Testis (tissue), 3 donors: ENCODE data around the gene ABCA5. TPM values are rescaled to one million over a fixed set of nuclear protein-coding genes. Genes with fewer than 3 reads are reported as not detected.

ENCODE experiments used
- DNase-seq: peaks from one replicate; pipeline ENCODE4 v3.0.0-alpha.2; 2019
- H3K27ac ChIP-seq, 2 donors: fragments of 200-600 bp; sonication (generic); one replicate each; pipeline ENCODE4 v1.5.1; 2019
- H3K27me3 ChIP-seq: fragments of 200-600 bp; sonication (generic); one replicate; pipeline ENCODE4 v1.5.1; 2019
- H3K36me3 ChIP-seq: fragments of 200-600 bp; sonication (generic); one replicate; pipeline ENCODE4 v1.5.1; 2017; ENCODE audit warnings: low read depth; ENCODE audit errors: missing control alignments
- H3K4me1 ChIP-seq: fragments of 200-600 bp; sonication (generic); one replicate; pipeline ENCODE4 v1.5.1; 2019
- H3K4me3 ChIP-seq, 2 donors: fragments of 200-600 bp; sonication (generic); one replicate each; pipeline ENCODE4 v1.5.1; 2017 to 2019
- H3K9me3 ChIP-seq: fragments of 200-600 bp; sonication (generic); one replicate; pipeline ENCODE4 v1.5.1; 2017
- CTCF ChIP-seq, 3 experiments: fragments of 450-650 bp in 2 of 3; fragments of 200-600 bp in 1 of 3; sonication (generic) in 1 of 3; IDR thresholded peaks; one replicate each; pipeline ENCODE4 v1.5.1; 2016 to 2019; ENCODE audit warnings: antibody characterized with exemption in 3 of 3, mild to moderate bottlenecking in 2 of 3, moderate library complexity in 1 of 3
- POLR2A ChIP-seq: fragments of 450-650 bp; IDR thresholded peaks from one replicate; pipeline ENCODE4 v1.6.1; 2017; ENCODE audit warnings: antibody characterized with exemption, mild to moderate bottlenecking, moderate library complexity
- WGBS, 2 donors: methylation state at CpG; one replicate each; pipeline ENCODE4 v1.1.5; 2018; 5-methylcytosine and 5-hydroxymethylcytosine counted together
- intact Hi-C: fragments of 100-400 bp; cut with DNase I; formaldehyde crosslinking; loops from one replicate; pipeline ENCODE4 v1.15.1; 2023; ENCODE audit warnings: low total_unique reads
- polyA plus RNA-seq: library from polyadenylated mRNA; stranded (reverse); fragments of 350-450 nt; fragmentation: Illumina TruSeq; extraction: RNeasy Lipid Tissue Mini Kit (QIAGEN cat#74804); gene quantifications from one replicate; pipeline ENCODE4 v1.2.3, GENCODE V29; 2014; ENCODE audit warnings: low read depth, low replicate concordance; ENCODE audit not compliant: insufficient read depth
- total RNA-seq, 2 donors: library from RNA; depleted of rRNA; stranded (reverse); fragments of >200 nt; gene quantifications; one replicate each; pipeline ENCODE4 v1.2.3, GENCODE V29; 2016

Gene ABCA5
- total and polyA plus RNA-seq, 3 donors from 2014 or later = 22.6 to 59.8 (median 50.6) TPM

GRCh38 chr17:69363488-69364210, 36.7 kb upstream of the ABCA5 start:
- no peak for TF ChIP-seq POLR2A
- no peak for TF ChIP-seq CTCF (IDR thresholded peaks at IDR 0.05)

GRCh38 chr17:69361156-69361555, 34.2 kb upstream of the ABCA5 start:
- no peaks in the 10 kb centered on the region for H3K9me3 ChIP-seq
- intact Hi-C loops = no loop called here
- DNase-seq = no peak
- no peak overlapping the region for H3K4me3 ChIP-seq
- no peaks in the 10 kb centered on the region for H3K4me1 ChIP-seq
- H3K27me3 ChIP-seq = no peaks in the 10 kb centered on the region
- no peak overlapping the region for H3K27ac ChIP-seq
- no peaks in the 10 kb centered on the region for H3K36me3 ChIP-seq
- TF ChIP-seq CTCF (IDR thresholded peaks at IDR 0.05) (no peak), POLR2A (no peak)

More at GRCh38 chr17:69363488-69364210, 36.7 kb upstream of the ABCA5 start:
- no peaks in the 10 kb centered on the region for H3K4me1 ChIP-seq
- WGBS, 2 donors = 84 to 87% methylated on average over 2 of the region's 2 CpGs
- H3K27me3 ChIP-seq = no peaks in the 10 kb centered on the region
- no peak for DNase-seq
- H3K9me3 ChIP-seq = no peaks in the 10 kb centered on the region
- H3K4me3 ChIP-seq = no peak overlapping the region
- intact Hi-C loops = no loop called here
- H3K36me3 ChIP-seq = no peaks in the 10 kb centered on the region
- H3K27ac ChIP-seq = no peak overlapping the region

- Histone ChIP-seq H3K4me1 (no peaks in the 10 kb centered on the region), H3K4me3 (no peak overlapping the region), H3K27me3 (no peaks in the 10 kb centered on the region), H3K9me3 (no peaks in the 10 kb centered on the region), H3K27ac (no peak overlapping the region), H3K36me3 (no peaks in the 10 kb centered on the region)
- DNase-seq = no peak
- TF ChIP-seq POLR2A (no peak), CTCF (IDR thresholded peaks at IDR 0.05) (no peak)
- intact Hi-C loops = no loop called here
- 79 to 81% methylated on average over 3 of the region's 3 CpGs for WGBS, 2 donors
These were observed 32.0 kb upstream of the ABCA5 start for GRCh38 chr17:69358688-69359596.

- no peaks in the 10 kb centered on the region for H3K36me3 ChIP-seq
- no peak for DNase-seq
- H3K4me3 ChIP-seq = no peak overlapping the region
- H3K27me3 ChIP-seq = no peaks in the 10 kb centered on the region
- no peaks in the 10 kb centered on the region for H3K4me1 ChIP-seq
- 47 to 50% methylated on average over 1 to 2 of the region's 2 CpGs for WGBS, 2 donors
- H3K27ac ChIP-seq = no peak overlapping the region
- intact Hi-C loops = no loop called here
- TF ChIP-seq POLR2A (no peak), CTCF (IDR thresholded peaks at IDR 0.05) (no peak)
- no peaks in the 10 kb centered on the region for H3K9me3 ChIP-seq
These were observed 30.8 kb upstream of the ABCA5 start for GRCh38 chr17:69357701-69358100.
